Lower lobe of right lung (tissue), 2 donors: ENCODE results near the gene SPCS2. TPM values are rescaled to one million over a fixed set of nuclear protein-coding genes. Genes with fewer than 3 reads are reported as not detected.

ENCODE experiments used
- ATAC-seq, 2 donors: fragments of 200-7000 bp; cut with Tn5 transposase; one replicate each; pipeline ENCODE4 v1.9.1; 2020 to 2022; ENCODE audit warnings: mild to moderate bottlenecking in 2 of 2, moderate library complexity in 2 of 2
- DNase-seq: peaks from one replicate; pipeline ENCODE4 v3.0.0-alpha.2; 2020
- H3K27ac ChIP-seq: fragments of 200-600 bp; one replicate; pipeline ENCODE4 v1.8.0; 2022
- H3K27me3 ChIP-seq: fragments of 200-600 bp; one replicate; pipeline ENCODE4 v1.8.0; 2022; ENCODE audit warnings: low read depth
- H3K36me3 ChIP-seq: fragments of 200-600 bp; one replicate; pipeline ENCODE4 v1.8.0; 2022; ENCODE audit warnings: mild to moderate bottlenecking
- H3K4me1 ChIP-seq: fragments of 200-600 bp; one replicate; pipeline ENCODE4 v1.8.0; 2022
- H3K4me3 ChIP-seq: fragments of 200-600 bp; one replicate; pipeline ENCODE4 v1.8.0; 2022; ENCODE audit warnings: mild to moderate bottlenecking
- H3K9me3 ChIP-seq: fragments of 200-600 bp; one replicate; pipeline ENCODE4 v1.8.0; 2022
- intact Hi-C: fragments of 100-400 bp; cut with DNase I; formaldehyde crosslinking; loops from one replicate; pipeline ENCODE4 v1.11.0; 2022
- total RNA-seq: library from RNA; stranded (reverse); fragmentation: NEBNext Ultra II Directional; extraction: Animal tissue kit (Norgen Biotek cat#: 25700); gene quantifications from one replicate; pipeline ENCODE4 v1.2.1, GENCODE V29; 2021
- TF ChIP-seq, protein P1 (sequence below): fragments of 200-600 bp; IDR thresholded peaks from one replicate; pipeline ENCODE4 v1.8.0; 2022; ENCODE audit warnings: antibody characterized with exemption, mild to moderate bottlenecking
- donor health status: DM: no; HTN: yes; CAD: no; lungs with severe emphysema.

Gene SPCS2
- total RNA-seq, 1 donor from 2014 or later: 149 TPM

DNA sequence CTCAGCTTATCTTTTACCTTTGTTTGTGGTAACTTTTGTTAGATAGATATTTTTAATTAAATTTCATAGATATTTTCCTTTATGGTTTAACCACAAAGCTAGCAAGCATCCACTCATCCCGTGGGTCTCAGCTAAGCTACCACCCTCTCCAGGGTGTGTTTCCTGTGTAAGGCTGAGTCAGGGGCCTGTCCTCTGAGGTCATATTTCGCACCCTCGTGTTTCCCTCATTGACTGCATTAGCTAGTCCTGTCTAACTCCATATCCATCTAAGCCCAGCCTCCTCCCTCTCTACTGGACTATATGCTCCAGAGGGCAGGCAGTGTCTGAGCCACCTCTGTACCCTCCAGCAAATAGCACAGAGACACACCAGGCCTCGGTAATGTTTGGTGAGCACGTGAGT is 16.9 kb upstream of the SPCS2 start:
- Histone ChIP-seq H3K27me3 (no peaks in the 10 kb centered on the region), H3K9me3 (no peaks in the 10 kb centered on the region), H3K36me3 (peaks cover 52% of the 10 kb centered on the region), H3K27ac (no peak overlapping the region), H3K4me3 (no peak overlapping the region), H3K4me1 (no peaks in the 10 kb centered on the region)
- DNase-seq (no peak), ATAC-seq (no peak)
- TF ChIP-seq, protein P1, sequence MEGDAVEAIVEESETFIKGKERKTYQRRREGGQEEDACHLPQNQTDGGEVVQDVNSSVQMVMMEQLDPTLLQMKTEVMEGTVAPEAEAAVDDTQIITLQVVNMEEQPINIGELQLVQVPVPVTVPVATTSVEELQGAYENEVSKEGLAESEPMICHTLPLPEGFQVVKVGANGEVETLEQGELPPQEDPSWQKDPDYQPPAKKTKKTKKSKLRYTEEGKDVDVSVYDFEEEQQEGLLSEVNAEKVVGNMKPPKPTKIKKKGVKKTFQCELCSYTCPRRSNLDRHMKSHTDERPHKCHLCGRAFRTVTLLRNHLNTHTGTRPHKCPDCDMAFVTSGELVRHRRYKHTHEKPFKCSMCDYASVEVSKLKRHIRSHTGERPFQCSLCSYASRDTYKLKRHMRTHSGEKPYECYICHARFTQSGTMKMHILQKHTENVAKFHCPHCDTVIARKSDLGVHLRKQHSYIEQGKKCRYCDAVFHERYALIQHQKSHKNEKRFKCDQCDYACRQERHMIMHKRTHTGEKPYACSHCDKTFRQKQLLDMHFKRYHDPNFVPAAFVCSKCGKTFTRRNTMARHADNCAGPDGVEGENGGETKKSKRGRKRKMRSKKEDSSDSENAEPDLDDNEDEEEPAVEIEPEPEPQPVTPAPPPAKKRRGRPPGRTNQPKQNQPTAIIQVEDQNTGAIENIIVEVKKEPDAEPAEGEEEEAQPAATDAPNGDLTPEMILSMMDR: no peak
- intact Hi-C loops: no loop called here

GRCh38 chr11:74932797-74933196 is 16.3 kb upstream of the SPCS2 start:
- ATAC-seq (no peak), DNase-seq (no peak)
- TF ChIP-seq, protein P1: no peak
- peaks cover 52% of the 10 kb centered on the region for H3K36me3 ChIP-seq
- no peak overlapping the region for H3K4me3 ChIP-seq
- H3K27ac ChIP-seq: no peak overlapping the region
- no peaks in the 10 kb centered on the region for H3K4me1 ChIP-seq
- H3K9me3 ChIP-seq: no peaks in the 10 kb centered on the region
- H3K27me3 ChIP-seq: no peaks in the 10 kb centered on the region
- intact Hi-C loops: no loop called here

DNA sequence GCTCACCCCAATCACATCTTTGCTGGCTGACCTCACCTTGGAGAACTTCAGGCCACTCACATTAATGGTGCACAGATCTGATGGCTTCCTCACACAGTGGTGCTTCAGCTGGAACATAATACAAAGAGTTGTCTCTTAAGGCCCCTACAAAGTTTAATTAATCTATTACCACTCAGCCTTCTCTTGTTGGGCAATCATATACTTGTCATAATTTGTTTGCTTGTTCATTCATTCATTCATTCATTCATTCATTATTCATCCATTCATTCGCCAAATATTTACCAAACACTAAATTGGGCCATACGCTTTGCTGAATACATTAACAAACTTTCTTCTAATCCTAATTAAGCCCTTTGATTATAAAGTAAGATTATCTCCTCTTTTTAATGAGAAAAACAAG is 15.3 kb upstream of the SPCS2 start:
- Histone ChIP-seq H3K9me3 (no peaks in the 10 kb centered on the region), H3K4me1 (no peaks in the 10 kb centered on the region), H3K27ac (no peak overlapping the region), H3K36me3 (peaks cover 46% of the 10 kb centered on the region), H3K4me3 (no peak overlapping the region), H3K27me3 (no peaks in the 10 kb centered on the region)
- TF ChIP-seq, protein P1: no peak
- ATAC-seq (no peak), DNase-seq (no peak)
- intact Hi-C loops: no loop called here

DNA sequence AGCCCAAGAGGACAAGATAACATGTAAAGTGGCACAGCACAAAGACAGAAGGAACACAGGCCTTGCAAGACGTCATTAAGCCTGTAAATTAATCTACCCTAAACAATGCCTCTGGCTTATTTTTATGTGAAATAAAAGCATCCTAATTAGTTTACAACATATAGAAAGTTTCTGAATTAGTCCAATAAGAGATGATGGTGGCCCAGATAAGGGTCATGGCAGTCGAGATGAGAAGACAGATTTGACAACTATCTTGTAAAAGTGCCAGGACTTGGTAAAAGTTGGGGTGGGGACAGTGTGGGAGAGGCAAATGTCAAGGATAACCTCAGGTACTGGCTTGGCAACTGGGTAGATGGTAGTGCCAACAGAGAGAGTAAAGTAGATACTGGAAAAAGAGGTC is 13.8 kb upstream of the SPCS2 start:
- intact Hi-C loops: no loop called here
- H3K36me3 ChIP-seq: peaks cover 52% of the 10 kb centered on the region

GRCh38 chr11:74936087-74936486 is 13.0 kb upstream of the SPCS2 start:
- TF ChIP-seq, protein P1: no peak
- Histone ChIP-seq H3K4me1 (no peaks in the 10 kb centered on the region), H3K9me3 (no peaks in the 10 kb centered on the region), H3K27me3 (no peaks in the 10 kb centered on the region), H3K4me3 (no peak overlapping the region), H3K36me3 (peaks cover 52% of the 10 kb centered on the region), H3K27ac (no peak overlapping the region)
- no peak for DNase-seq
- intact Hi-C loops: no loop called here
- no peak for ATAC-seq

More for the DNA sequence above, 13.8 kb upstream of the SPCS2 start:
- DNase-seq (no peak), ATAC-seq (no peak)
- Histone ChIP-seq H3K27me3 (no peaks in the 10 kb centered on the region), H3K9me3 (no peaks in the 10 kb centered on the region), H3K4me3 (no peak overlapping the region), H3K27ac (no peak overlapping the region), H3K4me1 (no peaks in the 10 kb centered on the region)
- TF ChIP-seq, protein P1: no peak

- TF ChIP-seq, protein P1: no peak
- no peak for DNase-seq
- Histone ChIP-seq H3K9me3 (no peaks in the 10 kb centered on the region), H3K4me3 (no peak overlapping the region), H3K4me1 (no peaks in the 10 kb centered on the region), H3K36me3 (peaks cover 55% of the 10 kb centered on the region), H3K27me3 (no peaks in the 10 kb centered on the region), H3K27ac (no peak overlapping the region)
- intact Hi-C loops: no loop called here
- no peak for ATAC-seq
These were observed 12.1 kb upstream of the SPCS2 start for GRCh38 chr11:74936976-74937375.
